Liver (tissue), 9 donors: ENCODE results near the gene CHID1. TPM values are rescaled to one million over a fixed set of nuclear protein-coding genes. Genes with fewer than 3 reads are reported as not detected.

Experiments
- DNase-seq: peaks from one replicate; pipeline ENCODE4 v3.0.0-alpha.2; 2017; ENCODE audit warnings: low spot score
- H3K27ac ChIP-seq, 2 donors: one replicate each; pipeline ENCODE4 v1.7.0; 2013; ENCODE audit warnings: inconsistent platforms in 2 of 2, low read length in 2 of 2, control low read depth in 1 of 2, low read depth in 1 of 2, mild to moderate bottlenecking in 1 of 2
- H3K27me3 ChIP-seq, 4 donors: one replicate each; pipeline versions ENCODE4 v1.6.1 to v1.7.0; 2013; ENCODE audit warnings: low read length in 3 of 4, inconsistent platforms in 1 of 4, mild to moderate bottlenecking in 1 of 4, moderate library complexity in 1 of 4; ENCODE audit not compliant: control insufficient read depth in 4 of 4, insufficient read depth in 4 of 4
- H3K36me3 ChIP-seq, 4 donors: one replicate each; pipeline versions ENCODE4 v1.6.1 to v1.7.0; 2013; ENCODE audit warnings: low read length in 3 of 4, mild to moderate bottlenecking in 3 of 4, low read depth in 1 of 4, moderate library complexity in 1 of 4; ENCODE audit not compliant: control insufficient read depth in 4 of 4, insufficient read depth in 3 of 4
- H3K4me1 ChIP-seq, 4 donors: one replicate each; pipeline versions ENCODE4 v1.6.1 to v1.7.0; 2013; ENCODE audit warnings: low read length in 3 of 4, mild to moderate bottlenecking in 3 of 4, moderate library complexity in 1 of 4; ENCODE audit not compliant: control insufficient read depth in 4 of 4, insufficient read depth in 4 of 4
- H3K4me3 ChIP-seq, 3 donors: one replicate each; pipeline versions ENCODE4 v1.6.1 to v1.7.0; 2013; ENCODE audit warnings: low read length in 3 of 3, control low read depth in 1 of 3, low read depth in 1 of 3, mild to moderate bottlenecking in 1 of 3
- H3K9ac ChIP-seq, 2 donors: one replicate each; pipeline ENCODE4 v1.7.0; 2013; ENCODE audit warnings: low read length in 2 of 2, mild to moderate bottlenecking in 2 of 2, moderate library complexity in 2 of 2, control low read depth in 1 of 2, low read depth in 1 of 2
- H3K9me3 ChIP-seq, 4 donors: one replicate each; pipeline versions ENCODE4 v1.6.1 to v1.7.0; 2013; ENCODE audit warnings: low read length in 3 of 4; ENCODE audit not compliant: control insufficient read depth in 4 of 4
- EGR1 ChIP-seq, 2 donors: IDR thresholded peaks; 2 replicates each; pipeline ENCODE4 v1.6.1; 2016 to 2018; ENCODE audit warnings: antibody characterized with exemption in 2 of 2, low read depth in 2 of 2
- FOXA1 ChIP-seq: IDR thresholded peaks from 2 replicates; pipeline ENCODE4 v1.6.1; 2016; ENCODE audit warnings: antibody characterized with exemption
- FOXA2 ChIP-seq: IDR thresholded peaks from 2 replicates; pipeline ENCODE4 v1.6.1; 2016; ENCODE audit warnings: antibody characterized with exemption
- GABPA ChIP-seq, 2 donors: IDR thresholded peaks in 1 of 2; conservative IDR thresholded peaks in 1 of 2; 2 replicates each; pipeline ENCODE4 v1.6.1; 2016; ENCODE audit warnings: antibody characterized with exemption in 2 of 2, mild to moderate bottlenecking in 1 of 2, moderate library complexity in 1 of 2
- HNF4A ChIP-seq, 2 donors: conservative IDR thresholded peaks; 2 replicates each; pipeline ENCODE4 v1.6.1; 2016; ENCODE audit warnings: antibody characterized with exemption in 2 of 2, mild to moderate bottlenecking in 2 of 2
- HNF4G ChIP-seq: IDR thresholded peaks from 2 replicates; pipeline ENCODE4 v1.6.1; 2016; ENCODE audit warnings: antibody characterized with exemption
- JUND ChIP-seq, 2 donors: IDR thresholded peaks; 2 replicates each; pipeline ENCODE4 v1.6.1; 2016; ENCODE audit warnings: antibody characterized with exemption in 2 of 2
- NR2F2 ChIP-seq: IDR thresholded peaks from 2 replicates; pipeline ENCODE4 v1.6.1; 2016; ENCODE audit warnings: antibody characterized with exemption
- RAD21 ChIP-seq, 2 donors: IDR thresholded peaks; 2 replicates each; pipeline ENCODE4 v1.6.1; 2016; ENCODE audit warnings: antibody characterized with exemption in 2 of 2, mild to moderate bottlenecking in 2 of 2
- RXRA ChIP-seq, 2 donors: IDR thresholded peaks; 2 replicates each; pipeline ENCODE4 v1.6.1; 2017 to 2018; ENCODE audit warnings: antibody characterized with exemption in 2 of 2, mild to moderate bottlenecking in 1 of 2
- SP1 ChIP-seq: IDR thresholded peaks from 2 replicates; pipeline ENCODE4 v1.6.1; 2018; ENCODE audit warnings: antibody characterized with exemption, mild to moderate bottlenecking
- TAF1 ChIP-seq: conservative IDR thresholded peaks from 2 replicates; pipeline ENCODE4 v1.6.1; 2016; ENCODE audit warnings: antibody characterized with exemption, mild to moderate bottlenecking
- YY1 ChIP-seq: IDR thresholded peaks from 2 replicates; pipeline ENCODE4 v1.6.1; 2016; ENCODE audit warnings: antibody characterized with exemption, mild to moderate bottlenecking
- WGBS: extraction: QIAGEN DNeasy Blood & Tissue Kit; methylation state at CpG from one replicate; pipeline ENCODE4 v1.1.7; 2013; 5-methylcytosine and 5-hydroxymethylcytosine counted together
- polyA plus RNA-seq, 2 donors: library from polyadenylated mRNA; stranded (reverse) in 1 of 2; unstranded in 1 of 2; fragments of 200-250 nt in 1 of 2; fragments of >200 nt in 1 of 2; fragmentation: Nextera tagmentation in 1 of 2; extraction: Ambion mirVana in 1 of 2; gene quantifications; one replicate each; pipeline versions ENCODE4 v1.2.1 to v1.2.3, GENCODE V29; 2013 to 2015
- total RNA-seq, 2 donors: library from RNA; depleted of rRNA; stranded (reverse); fragments of >200 nt; gene quantifications; one replicate each; pipeline ENCODE4 v1.2.3, GENCODE V29; 2014
- TF ChIP-seq, protein P1 (sequence below): IDR thresholded peaks from 2 replicates; pipeline ENCODE4 v1.6.1; 2016; ENCODE audit warnings: antibody characterized with exemption
- TF ChIP-seq, protein P2 (sequence below): IDR thresholded peaks from 2 replicates; pipeline ENCODE4 v1.6.1; 2016; ENCODE audit warnings: antibody characterized with exemption
- TF ChIP-seq, protein P3 (sequence below): IDR thresholded peaks from 2 replicates; pipeline ENCODE4 v1.6.1; 2016; ENCODE audit warnings: antibody characterized with exemption, mild to moderate bottlenecking
- TF ChIP-seq, protein P4 (sequence below): fragments of 150-350 bp; IDR thresholded peaks from 2 replicates; pipeline ENCODE4 v1.5.1; 2017; ENCODE audit warnings: improper control_type of control experiment, low read depth, low read length; ENCODE audit not compliant: missing input control
- donor health status: healthy.
- donor health status: healthy.
- donor health status: healthy.
- donor health status: healthy.
- donor health status: healthy.

The CHID1 gene
- total and polyA plus RNA-seq, 4 donors: 39.5 to 68.8 (median 59.1) TPM

DNA sequence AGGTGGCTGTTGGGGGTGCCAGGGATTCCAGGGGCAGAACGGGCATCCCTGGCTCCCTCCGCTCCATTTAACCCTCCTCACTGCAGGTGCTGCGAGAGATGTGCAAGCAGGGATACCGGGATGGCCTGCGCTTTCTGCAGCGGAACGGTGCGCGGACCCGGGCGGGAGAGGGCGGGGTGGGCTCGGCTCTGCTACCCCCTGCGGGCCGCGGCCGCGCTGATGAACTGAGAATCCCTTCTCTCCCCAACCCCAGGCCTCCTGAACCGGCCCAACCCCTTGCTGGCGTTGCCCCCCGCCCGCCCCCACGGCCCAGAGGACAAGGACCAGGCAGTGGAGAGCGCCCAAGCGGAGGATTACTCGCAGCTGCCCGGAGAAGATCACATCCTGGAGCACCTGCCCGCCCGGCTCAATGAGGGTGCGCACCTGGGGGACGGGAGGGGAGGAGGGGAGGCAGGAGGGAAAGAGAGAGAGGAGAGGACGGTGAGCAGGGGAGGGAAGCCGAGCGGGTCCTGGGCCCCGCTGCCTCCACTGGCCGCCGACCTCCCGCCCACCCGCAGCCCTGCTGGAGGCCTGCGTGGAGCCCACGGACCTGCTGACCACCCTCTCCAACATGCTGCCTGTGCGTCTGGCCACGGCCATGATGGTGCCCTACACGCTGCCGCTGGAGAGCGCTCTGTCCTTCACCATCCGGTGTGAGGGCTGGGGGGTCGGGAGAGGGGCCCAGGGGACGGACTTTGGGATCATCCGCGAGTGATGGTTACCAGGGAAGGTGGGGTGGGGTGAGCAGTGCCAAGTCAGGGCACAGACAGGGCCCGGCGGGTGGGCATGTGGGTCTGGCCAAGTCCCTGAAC is 86.9 kb downstream of the CHID1 start:
- Histone ChIP-seq H3K4me3 (no peak overlapping the region), H3K9ac (no peak overlapping the region), H3K36me3 (peaks cover 0 to 15% (median 3%) of the 10 kb centered on the region in 4 donors), H3K27me3 (no peaks in the 10 kb centered on the region), H3K4me1 (peaks cover 46 to 83% (median 62%) of the 10 kb centered on the region in 4 donors), H3K9me3 (no peaks in the 10 kb centered on the region), H3K27ac (no peak overlapping the region)
- TF ChIP-seq FOXA1: no peak
- TF ChIP-seq NR2F2: no peak
- TF ChIP-seq HNF4A (conservative IDR thresholded peaks at IDR 0.05): no peak
- TF ChIP-seq GABPA (IDR thresholded peaks at IDR 0.05 in 1 of 2, conservative IDR thresholded peaks at IDR 0.05 in 1 of 2): no peak
- TF ChIP-seq, protein P1, sequence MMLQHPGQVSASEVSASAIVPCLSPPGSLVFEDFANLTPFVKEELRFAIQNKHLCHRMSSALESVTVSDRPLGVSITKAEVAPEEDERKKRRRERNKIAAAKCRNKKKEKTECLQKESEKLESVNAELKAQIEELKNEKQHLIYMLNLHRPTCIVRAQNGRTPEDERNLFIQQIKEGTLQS: no peak
- TF ChIP-seq, protein P2, sequence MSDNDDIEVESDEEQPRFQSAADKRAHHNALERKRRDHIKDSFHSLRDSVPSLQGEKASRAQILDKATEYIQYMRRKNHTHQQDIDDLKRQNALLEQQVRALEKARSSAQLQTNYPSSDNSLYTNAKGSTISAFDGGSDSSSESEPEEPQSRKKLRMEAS: no peak
- no peak for TF ChIP-seq EGR1 (IDR thresholded peaks at IDR 0.05; ENCODE audit: low read depth in 2 of 2)
- no peak for TF ChIP-seq TAF1
- no peak for TF ChIP-seq SP1
- no peak for TF ChIP-seq HNF4G
- TF ChIP-seq, protein P3, sequence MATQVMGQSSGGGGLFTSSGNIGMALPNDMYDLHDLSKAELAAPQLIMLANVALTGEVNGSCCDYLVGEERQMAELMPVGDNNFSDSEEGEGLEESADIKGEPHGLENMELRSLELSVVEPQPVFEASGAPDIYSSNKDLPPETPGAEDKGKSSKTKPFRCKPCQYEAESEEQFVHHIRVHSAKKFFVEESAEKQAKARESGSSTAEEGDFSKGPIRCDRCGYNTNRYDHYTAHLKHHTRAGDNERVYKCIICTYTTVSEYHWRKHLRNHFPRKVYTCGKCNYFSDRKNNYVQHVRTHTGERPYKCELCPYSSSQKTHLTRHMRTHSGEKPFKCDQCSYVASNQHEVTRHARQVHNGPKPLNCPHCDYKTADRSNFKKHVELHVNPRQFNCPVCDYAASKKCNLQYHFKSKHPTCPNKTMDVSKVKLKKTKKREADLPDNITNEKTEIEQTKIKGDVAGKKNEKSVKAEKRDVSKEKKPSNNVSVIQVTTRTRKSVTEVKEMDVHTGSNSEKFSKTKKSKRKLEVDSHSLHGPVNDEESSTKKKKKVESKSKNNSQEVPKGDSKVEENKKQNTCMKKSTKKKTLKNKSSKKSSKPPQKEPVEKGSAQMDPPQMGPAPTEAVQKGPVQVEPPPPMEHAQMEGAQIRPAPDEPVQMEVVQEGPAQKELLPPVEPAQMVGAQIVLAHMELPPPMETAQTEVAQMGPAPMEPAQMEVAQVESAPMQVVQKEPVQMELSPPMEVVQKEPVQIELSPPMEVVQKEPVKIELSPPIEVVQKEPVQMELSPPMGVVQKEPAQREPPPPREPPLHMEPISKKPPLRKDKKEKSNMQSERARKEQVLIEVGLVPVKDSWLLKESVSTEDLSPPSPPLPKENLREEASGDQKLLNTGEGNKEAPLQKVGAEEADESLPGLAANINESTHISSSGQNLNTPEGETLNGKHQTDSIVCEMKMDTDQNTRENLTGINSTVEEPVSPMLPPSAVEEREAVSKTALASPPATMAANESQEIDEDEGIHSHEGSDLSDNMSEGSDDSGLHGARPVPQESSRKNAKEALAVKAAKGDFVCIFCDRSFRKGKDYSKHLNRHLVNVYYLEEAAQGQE: no peak
- TF ChIP-seq, protein P4, sequence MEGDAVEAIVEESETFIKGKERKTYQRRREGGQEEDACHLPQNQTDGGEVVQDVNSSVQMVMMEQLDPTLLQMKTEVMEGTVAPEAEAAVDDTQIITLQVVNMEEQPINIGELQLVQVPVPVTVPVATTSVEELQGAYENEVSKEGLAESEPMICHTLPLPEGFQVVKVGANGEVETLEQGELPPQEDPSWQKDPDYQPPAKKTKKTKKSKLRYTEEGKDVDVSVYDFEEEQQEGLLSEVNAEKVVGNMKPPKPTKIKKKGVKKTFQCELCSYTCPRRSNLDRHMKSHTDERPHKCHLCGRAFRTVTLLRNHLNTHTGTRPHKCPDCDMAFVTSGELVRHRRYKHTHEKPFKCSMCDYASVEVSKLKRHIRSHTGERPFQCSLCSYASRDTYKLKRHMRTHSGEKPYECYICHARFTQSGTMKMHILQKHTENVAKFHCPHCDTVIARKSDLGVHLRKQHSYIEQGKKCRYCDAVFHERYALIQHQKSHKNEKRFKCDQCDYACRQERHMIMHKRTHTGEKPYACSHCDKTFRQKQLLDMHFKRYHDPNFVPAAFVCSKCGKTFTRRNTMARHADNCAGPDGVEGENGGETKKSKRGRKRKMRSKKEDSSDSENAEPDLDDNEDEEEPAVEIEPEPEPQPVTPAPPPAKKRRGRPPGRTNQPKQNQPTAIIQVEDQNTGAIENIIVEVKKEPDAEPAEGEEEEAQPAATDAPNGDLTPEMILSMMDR: no peak
- TF ChIP-seq RXRA (IDR thresholded peaks at IDR 0.05): no peak
- no peak for TF ChIP-seq YY1
- no peak for TF ChIP-seq RAD21 (IDR thresholded peaks at IDR 0.05)
- TF ChIP-seq FOXA2: no peak
- no peak for TF ChIP-seq JUND (IDR thresholded peaks at IDR 0.05)
- DNase-seq: no peak
- WGBS: 91% methylated on average over 53 of the region's 53 CpGs
